Thyroid gland (tissue), 4 donors: ENCODE measurements around the gene TMEM120A.

ENCODE experiments used
- CTCF ChIP-seq, 6 experiments: fragments of 200-600 bp in 3 of 6; fragments of 450-650 bp in 3 of 6; sonication (generic) in 3 of 6; IDR thresholded peaks; one replicate each; pipeline ENCODE4 v1.5.1; 2016 to 2019; ENCODE audit warnings: antibody characterized with exemption in 6 of 6, mild to moderate bottlenecking in 2 of 6, inconsistent platforms in 1 of 6, moderate library complexity in 1 of 6
- POLR2A ChIP-seq, 2 donors: fragments of 450-650 bp; IDR thresholded peaks; one replicate each; pipeline ENCODE4 v1.6.1; 2017; ENCODE audit warnings: antibody characterized with exemption in 2 of 2, mild to moderate bottlenecking in 2 of 2, moderate library complexity in 1 of 2

GRCh38 chr7:75977743-75978142, 16.7 kb downstream of the TMEM120A start:
- TF ChIP-seq CTCF (IDR thresholded peaks at IDR 0.05) (no peak), POLR2A (IDR thresholded peaks at IDR 0.05) (no peak)
